Pancreas (tissue), 10 donors: ENCODE data around the gene HOMER3. TPM values are rescaled to one million over a fixed set of nuclear protein-coding genes. Genes with fewer than 3 reads are reported as not detected.
"Not testable (repeated sequence)": the region's sequence is repeated elsewhere in the genome, so short reads cannot be mapped to it uniquely, and the experiment has no call there.

ENCODE experiments used
- ATAC-seq, 4 donors: fragments of 200-7000 bp; cut with Tn5 transposase; one replicate each; pipeline versions ENCODE4 v1.8.0 to v1.9.1; 2020; ENCODE audit warnings: mild to moderate bottlenecking in 4 of 4, moderate library complexity in 4 of 4
- DNase-seq, 6 donors: peaks; one replicate each; pipeline ENCODE4 v3.0.0-alpha.2; 2020
- FAIRE-seq: peaks from 2 replicates; lab custom pipeline; 2012; peaks lifted over from hg19 to GRCh38; lab: Jason Lieb, UNC
- H3K27ac ChIP-seq, 4 donors: fragments of 200-600 bp; sonication (generic); 1 replicate in 3 of 4; 2 replicates in 1 of 4; pipeline versions ENCODE4 v1.5.0 to v1.8.0; 2020
- H3K27me3 ChIP-seq, 4 donors: fragments of 200-600 bp; one replicate each; pipeline ENCODE4 v1.8.0; 2021
- H3K36me3 ChIP-seq, 3 donors: fragments of 200-600 bp; sonication (generic) in 1 of 3; one replicate each; pipeline versions ENCODE4 v1.5.0 to v1.8.0; 2020 to 2021
- H3K4me1 ChIP-seq, 3 donors: fragments of 200-600 bp; one replicate each; pipeline ENCODE4 v1.8.0; 2021
- H3K4me3 ChIP-seq, 4 donors: fragments of 200-600 bp; sonication (generic) in 2 of 4; one replicate each; pipeline versions ENCODE4 v1.5.0 to v1.8.0; 2020 to 2021
- H3K9me3 ChIP-seq, 4 donors: fragments of 200-600 bp; one replicate each; pipeline ENCODE4 v1.8.0; 2021
- CTCF ChIP-seq, 4 donors: fragments of 200-600 bp; sonication (generic) in 3 of 4; IDR thresholded peaks; one replicate each; pipeline versions ENCODE4 v1.5.0 to v1.8.0; 2021; ENCODE audit warnings: antibody characterized with exemption in 4 of 4
- WGBS, 2 donors: extraction: QIAGEN DNeasy Blood & Tissue Kit; methylation state at CpG; one replicate each; pipeline ENCODE4 v1.1.7; 2013; 5-methylcytosine and 5-hydroxymethylcytosine counted together
- intact Hi-C, 3 donors: fragments of 100-400 bp; cut with DNase I; formaldehyde crosslinking; loops; one replicate each; pipeline versions ENCODE4 v1.11.1 to v1.14.2; 2022
- polyA plus RNA-seq, 2 donors: library from polyadenylated mRNA; stranded (reverse); fragments of 200-250 nt; gene quantifications; one replicate each; pipeline ENCODE4 v1.2.3, GENCODE V29; 2013
- total RNA-seq, 6 donors: library from RNA; stranded (reverse); fragmentation: NEBNext Ultra II Directional in 4 of 6; extraction: Animal tissue kit (Norgen Biotek cat#: 25700) in 4 of 6; gene quantifications; one replicate each; pipeline versions ENCODE4 v1.2.1 to v1.2.4, GENCODE V29; 2021 to 2023
- donor health status: healthy with polysubstance abuse.
- donor health status: DM: no; HTN: no; CAD: no; lungs with moderate emphysema.
- donor health status: DM: no; HTN: no; CAD: no.
- donor health status: control.
- donor health status: control.
- donor health status: Bipolar disorder and iron deficiency.
- donor health status: DM: yes; HTN: yes; CAD: no.
- donor health status: DM: no; HTN: no; CAD: no.
- donor health status: DM: no; HTN: no; CAD: no.
- donor health status: DM: yes; HTN: yes; CAD: no.

HOMER3 gene
- total and polyA plus RNA-seq, 8 donors = 3.7 to 24.8 (median 6.0) TPM

GRCh38 chr19:18960370-18960769, 19.4 kb upstream of the HOMER3 start:
- H3K9me3 ChIP-seq = no peaks in the 10 kb centered on the region

GRCh38 chr19:18955042-18955441, 14.0 kb upstream of the HOMER3 start:
- intact Hi-C loops = no loop called here
- DNase-seq = no peak
- ATAC-seq = no peak
- Histone ChIP-seq H3K4me3 (no peak overlapping the region), H3K4me1 (no peaks in the 10 kb centered on the region), H3K27me3 (no peaks in the 10 kb centered on the region), H3K9me3 (no peaks in the 10 kb centered on the region), H3K36me3 (no peaks in the 10 kb centered on the region), H3K27ac (no peak overlapping the region)
- FAIRE-seq = no peak
- WGBS, 2 donors = 85 to 90% methylated on average over 2 of the region's 2 CpGs
- TF ChIP-seq CTCF (IDR thresholded peaks at IDR 0.05) = no peak

More at GRCh38 chr19:18960370-18960769, 19.4 kb upstream of the HOMER3 start:
- H3K4me1 ChIP-seq = no peaks in the 10 kb centered on the region
- H3K27ac ChIP-seq = no peak overlapping the region
- ATAC-seq (no peak), FAIRE-seq (no peak), DNase-seq (no peak)
- TF ChIP-seq CTCF (IDR thresholded peaks at IDR 0.05) = no peak
- H3K4me3 ChIP-seq = no peak overlapping the region
- intact Hi-C loops = no loop called here
- H3K36me3 ChIP-seq = no peaks in the 10 kb centered on the region
- no peaks in the 10 kb centered on the region for H3K27me3 ChIP-seq
- WGBS, 2 donors = 74 to 88% methylated on average over 4 of the region's 4 CpGs

- Histone ChIP-seq H3K27ac (no peak overlapping the region), H3K4me3 (no peak overlapping the region), H3K36me3 (no peaks in the 10 kb centered on the region), H3K9me3 (no peaks in the 10 kb centered on the region), H3K4me1 (no peaks in the 10 kb centered on the region), H3K27me3 (no peaks in the 10 kb centered on the region)
- no peak for TF ChIP-seq CTCF (IDR thresholded peaks at IDR 0.05)
- intact Hi-C loops = no loop called here
- FAIRE-seq (no peak), ATAC-seq (no peak), DNase-seq (no peak)
- 78 to 90% methylated on average over 3 of the region's 3 CpGs for WGBS, 2 donors
These were observed 13.1 kb upstream of the HOMER3 start for GRCh38 chr19:18954094-18954493.

- H3K27me3 ChIP-seq, DNase-seq, H3K36me3 ChIP-seq, H3K27ac ChIP-seq, H3K9me3 ChIP-seq, intact Hi-C loops, ATAC-seq, FAIRE-seq, H3K4me1 ChIP-seq, H3K4me3 ChIP-seq: not testable (repeated sequence)
- 53 to 61% methylated on average over 17 of the region's 17 CpGs for WGBS, 2 donors
These were observed 11.5 kb upstream of the HOMER3 start for GRCh38 chr19:18952364-18953003.

- Histone ChIP-seq H3K36me3 (no peaks in the 10 kb centered on the region), H3K4me3 (no peak overlapping the region), H3K9me3 (no peaks in the 10 kb centered on the region), H3K27ac (no peak overlapping the region), H3K4me1 (no peaks in the 10 kb centered on the region), H3K27me3 (no peaks in the 10 kb centered on the region)
- whole genome bisulfite sequencing, 2 donors = 86 to 97% methylated on average over 7 of the region's 7 CpGs
- no peak for ATAC-seq
- intact Hi-C loops = no loop called here
- TF ChIP-seq CTCF (IDR thresholded peaks at IDR 0.05) = no peak
- no peak for FAIRE-seq
- DNase-seq = no peak
These were observed 10.8 kb upstream of the HOMER3 start for GRCh38 chr19:18951721-18952281.
